Kidney capillary endothelial cell (primary cell): ENCODE measurements around the gene F5.
"Not testable (repeated sequence)": the region's sequence is repeated elsewhere in the genome, so short reads cannot be mapped to it uniquely, and the experiment has no call there.

Experiments
- DNase-seq: peaks from one replicate; pipeline ENCODE4 v3.0.0-alpha.2; 2018; ENCODE audit warnings: low spot score

The F5 gene

GRCh38 chr1:169538998-169539871 lies 47.0 kb downstream of the F5 start:
- DNase-seq = no peak

- no peak for DNase-seq
Observed at GRCh38 chr1:169534653-169535052, 51.6 kb downstream of the F5 start.

- not testable (repeated sequence) for DNase-seq
Observed at GRCh38 chr1:169533528-169534190, 52.6 kb downstream of the F5 start.

GRCh38 chr1:169530448-169530847 lies 55.8 kb downstream of the F5 start:
- DNase-seq = no peak

GRCh38 chr1:169529068-169529642 lies 57.1 kb downstream of the F5 start:
- no peak for DNase-seq

GRCh38 chr1:169528215-169529067 lies 57.8 kb downstream of the F5 start:
- DNase-seq = no peak

GRCh38 chr1:169527451-169528214 lies 58.6 kb downstream of the F5 start:
- no peak for DNase-seq

GRCh38 chr1:169527001-169527400 lies 59.3 kb downstream of the F5 start:
- DNase-seq = no peak

GRCh38 chr1:169526120-169526832 lies 60.0 kb downstream of the F5 start:
- no peak for DNase-seq

GRCh38 chr1:169525391-169525790 lies 60.9 kb downstream of the F5 start:
- no peak for DNase-seq

GRCh38 chr1:169523904-169524303 lies 62.4 kb downstream of the F5 start:
- no peak for DNase-seq

GRCh38 chr1:169521226-169521625 lies 65.1 kb downstream of the F5 start:
- DNase-seq = no peak

- DNase-seq = no peak
Observed at GRCh38 chr1:169517558-169518186, 68.6 kb downstream of the F5 start.

- no peak for DNase-seq
Observed at GRCh38 chr1:169515641-169516040, 70.6 kb downstream of the F5 start.

GRCh38 chr1:169514566-169515270 lies 71.6 kb downstream of the F5 start:
- DNase-seq = no peak

GRCh38 chr1:169513208-169513607 lies 73.1 kb downstream of the F5 start:
- DNase-seq = no peak

- peak; percentile 37 for DNase-seq
Observed at GRCh38 chr1:169511316-169512005, 74.8 kb downstream of the F5 start.

GRCh38 chr1:169510060-169510459 lies 76.2 kb downstream of the F5 start:
- DNase-seq = no peak

- no peak for DNase-seq
Observed at GRCh38 chr1:169509354-169509753, 76.9 kb downstream of the F5 start.
